ENCODE results near the gene NTM.

Gene NTM

GRCh38 chr11:131624531-131624930 is 254.1 kb downstream of the NTM start:
- TF ChIP-seq CTCF (IDR thresholded peaks at IDR 0.05; ENCODE audit: borderline replicate concordance, insufficient read depth, low read depth, low read length): no peak
- no peak overlapping the region for H3K4me3 ChIP-seq (ENCODE audit: low read depth, low read length)

- TF ChIP-seq CTCF (IDR thresholded peaks at IDR 0.05; ENCODE audit: borderline replicate concordance, insufficient read depth, low read depth, low read length): no peak
These were observed 256.4 kb downstream of the NTM start for GRCh38 chr11:131626788-131627187.

GRCh38 chr11:131628739-131629138 is 258.3 kb downstream of the NTM start:
- no peak for TF ChIP-seq CTCF (IDR thresholded peaks at IDR 0.05; ENCODE audit: borderline replicate concordance, insufficient read depth, low read depth, low read length)
- no peak overlapping the region for H3K4me3 ChIP-seq (ENCODE audit: low read depth, low read length)

More at GRCh38 chr11:131626788-131627187, 256.4 kb downstream of the NTM start:
- H3K4me3 ChIP-seq (ENCODE audit: low read depth, low read length): no peak overlapping the region

- no peak for TF ChIP-seq CTCF (IDR thresholded peaks at IDR 0.05; ENCODE audit: borderline replicate concordance, insufficient read depth, low read depth, low read length)
- no peak overlapping the region for H3K4me3 ChIP-seq (ENCODE audit: low read depth, low read length)
These were observed 259.6 kb downstream of the NTM start for GRCh38 chr11:131629925-131630540.

- TF ChIP-seq CTCF (IDR thresholded peaks at IDR 0.05; ENCODE audit: borderline replicate concordance, insufficient read depth, low read depth, low read length): no peak
These were observed 262.6 kb downstream of the NTM start for GRCh38 chr11:131632971-131633370.

GRCh38 chr11:131633921-131634715 is 263.7 kb downstream of the NTM start:
- no peak overlapping the region for H3K4me3 ChIP-seq (ENCODE audit: low read depth, low read length)
- no peak for TF ChIP-seq CTCF (IDR thresholded peaks at IDR 0.05; ENCODE audit: borderline replicate concordance, insufficient read depth, low read depth, low read length)

More at GRCh38 chr11:131632971-131633370, 262.6 kb downstream of the NTM start:
- H3K4me3 ChIP-seq (ENCODE audit: low read depth, low read length): no peak overlapping the region

Data from GM12875 (cell line).